IPS-18c (cell line): ENCODE data around the gene GCC2.
"Not testable (repeated sequence)": the region's sequence is repeated elsewhere in the genome, so short reads cannot be mapped to it uniquely, and the experiment has no call there.

ENCODE experiments used
- H3K4me3 ChIP-seq: 2 replicates; pipeline ENCODE4 v1.7.0; 2013; ENCODE audit warnings: low read depth, mild to moderate bottlenecking, low read length, moderate library complexity; ENCODE audit not compliant: insufficient read depth
- H3K9me3 ChIP-seq: one replicate; pipeline ENCODE4 v1.6.1; 2013; ENCODE audit warnings: mild to moderate bottlenecking, low read length, moderate library complexity; ENCODE audit not compliant: control insufficient read depth, insufficient read depth

The GCC2 gene

GRCh38 chr2:108423502-108424251, 25.3 kb upstream of the GCC2 start:
- Histone ChIP-seq H3K4me3 (no peak overlapping the region), H3K9me3 (no peaks in the 10 kb centered on the region)

- Histone ChIP-seq H3K9me3 (no peaks in the 10 kb centered on the region), H3K4me3 (no peak overlapping the region)
Measured at GRCh38 chr2:108428286-108429009, 20.6 kb upstream of the GCC2 start.

- H3K4me3 ChIP-seq, H3K9me3 ChIP-seq: not testable (repeated sequence)
Measured at GRCh38 chr2:108435578-108435977, 13.4 kb upstream of the GCC2 start.

GRCh38 chr2:108436976-108437375, 12.0 kb upstream of the GCC2 start:
- Histone ChIP-seq H3K4me3 (no peak overlapping the region), H3K9me3 (no peaks in the 10 kb centered on the region)

- no peak overlapping the region for H3K4me3 ChIP-seq
Measured at GRCh38 chr2:108441712-108442111, 7.3 kb upstream of the GCC2 start.

GRCh38 chr2:108444941-108445840, 3.8 kb upstream of the GCC2 start:
- Histone ChIP-seq H3K4me3 (no peak overlapping the region), H3K9me3 (no peaks in the 10 kb centered on the region)

More at GRCh38 chr2:108441712-108442111, 7.3 kb upstream of the GCC2 start:
- H3K9me3 ChIP-seq: no peaks in the 10 kb centered on the region

- H3K9me3 ChIP-seq: no peaks in the 10 kb centered on the region
Measured at GRCh38 chr2:108446703-108447102, 2.3 kb upstream of the GCC2 start.

GRCh38 chr2:108447947-108448677, 894 bp upstream of the GCC2 start:
- peak overlapping the region; percentile 97 for H3K4me3 ChIP-seq
- no peaks in the 10 kb centered on the region for H3K9me3 ChIP-seq

More at GRCh38 chr2:108446703-108447102, 2.3 kb upstream of the GCC2 start:
- H3K4me3 ChIP-seq: no peak overlapping the region

GRCh38 chr2:108449410-108450130, 564 bp downstream of the GCC2 start:
- Histone ChIP-seq H3K9me3 (no peaks in the 10 kb centered on the region), H3K4me3 (peak overlapping the region; percentile 97)

- no peak overlapping the region for H3K4me3 ChIP-seq
- no peaks in the 10 kb centered on the region for H3K9me3 ChIP-seq
Measured at GRCh38 chr2:108450863-108451262, 1.9 kb downstream of the GCC2 start.

GRCh38 chr2:108451976-108452375, 3.0 kb downstream of the GCC2 start:
- Histone ChIP-seq H3K9me3 (no peaks in the 10 kb centered on the region), H3K4me3 (no peak overlapping the region)

- H3K4me3 ChIP-seq, H3K9me3 ChIP-seq: not testable (repeated sequence)
Measured at GRCh38 chr2:108453530-108453929, 4.5 kb downstream of the GCC2 start.

GRCh38 chr2:108454440-108454839, 5.4 kb downstream of the GCC2 start:
- H3K4me3 ChIP-seq: no peak overlapping the region
- no peaks in the 10 kb centered on the region for H3K9me3 ChIP-seq

GRCh38 chr2:108455571-108455970, 6.6 kb downstream of the GCC2 start:
- Histone ChIP-seq H3K4me3 (no peak overlapping the region), H3K9me3 (no peaks in the 10 kb centered on the region)

- Histone ChIP-seq H3K9me3 (no peaks in the 10 kb centered on the region), H3K4me3 (no peak overlapping the region)
Measured at GRCh38 chr2:108458082-108458481, 9.1 kb downstream of the GCC2 start.

- Histone ChIP-seq H3K4me3 (no peak overlapping the region), H3K9me3 (no peaks in the 10 kb centered on the region)
Measured at GRCh38 chr2:108459441-108459840, 10.4 kb downstream of the GCC2 start.
